Brain microvascular endothelial cell (primary cell): ENCODE measurements around the gene NAPSA.
"Not testable (repeated sequence)": the region's sequence is repeated elsewhere in the genome, so short reads cannot be mapped to it uniquely, and the experiment has no call there.

Source experiments
- DNase-seq: peaks from one replicate; pipeline ENCODE4 v3.0.0-alpha.2; 2020
- H3K27ac ChIP-seq: fragments of 250-450 bp; sonication (Bioruptor Pico); 2 replicates; pipeline ENCODE4 v1.5.1; 2020; ENCODE audit warnings: mild to moderate bottlenecking, moderate library complexity
- H3K27me3 ChIP-seq: fragments of 250-450 bp; sonication (Bioruptor Pico); replicated peaks from 2 replicates; pipeline ENCODE4 v1.5.1; 2020; ENCODE audit warnings: mild to moderate bottlenecking
- H3K36me3 ChIP-seq: fragments of 250-450 bp; sonication (Bioruptor Pico); replicated peaks from 2 replicates; pipeline ENCODE4 v1.5.1; 2020; ENCODE audit warnings: mild to moderate bottlenecking
- H3K4me3 ChIP-seq: 2 replicates; pipeline ENCODE4 v1.5.1; 2011; ENCODE audit warnings: low read depth, mild to moderate bottlenecking, control low read depth, low read length, moderate library complexity
- in situ Hi-C: cut with HindIII; loops from 2 replicates; pipeline ENCODE4 v1.10.0; 2017; ENCODE audit warnings: low sequenced_read_pairs, low pct_ligation_motif_present
- TF ChIP-seq, protein P1 (sequence below): IDR thresholded peaks from 2 replicates; pipeline ENCODE4 v1.5.1; 2011; ENCODE audit warnings: low read depth, mild to moderate bottlenecking, moderate library complexity, low read length, control low read depth, inconsistent platforms; ENCODE audit errors: missing control alignments

The NAPSA gene

DNA sequence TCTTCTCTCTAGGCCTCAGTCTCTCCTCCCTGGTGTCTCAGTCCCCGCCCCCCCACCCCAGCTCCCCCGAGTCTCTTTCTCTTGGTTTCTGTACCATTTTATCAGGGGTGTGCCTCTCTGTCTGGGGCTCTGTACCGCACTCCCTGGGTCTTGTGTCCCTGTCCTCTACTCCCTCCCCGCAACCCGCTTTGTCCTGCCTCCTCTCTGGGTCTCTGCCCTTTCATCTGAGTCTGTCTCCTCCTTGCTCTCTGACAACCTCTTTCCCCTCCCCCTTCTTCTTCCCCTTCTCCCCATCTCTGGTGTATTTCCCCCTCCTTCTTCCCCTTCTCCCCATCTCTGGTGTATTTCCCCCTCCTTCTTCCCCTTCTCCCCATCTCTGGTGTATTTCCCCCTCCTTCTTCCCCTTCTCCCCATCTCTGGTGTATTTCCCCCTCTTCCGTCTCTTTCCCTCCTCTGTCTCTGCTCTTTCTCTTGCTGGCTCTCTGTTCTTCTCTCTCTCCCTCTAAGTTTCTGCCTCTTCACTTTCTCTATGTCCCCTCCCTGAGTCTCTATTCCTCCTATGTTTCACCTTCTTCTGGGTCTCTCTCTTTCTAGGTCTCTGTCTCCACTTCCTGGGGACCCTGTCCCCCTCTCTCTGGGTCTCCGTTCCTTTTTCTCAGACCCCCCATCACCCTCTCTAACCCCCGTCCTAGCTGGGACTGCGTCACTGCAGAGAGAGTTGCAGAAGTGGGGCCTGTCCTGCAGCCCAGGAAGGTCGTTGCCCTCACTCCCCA, 34.0 kb downstream of the NAPSA start:
- DNase-seq = no peak
- Histone ChIP-seq H3K4me3 (no peak overlapping the region), H3K27ac (no peak overlapping the region), H3K27me3 (peaks cover 36% of the 10 kb centered on the region), H3K36me3 (no peaks in the 10 kb centered on the region)
- TF ChIP-seq, protein P1, sequence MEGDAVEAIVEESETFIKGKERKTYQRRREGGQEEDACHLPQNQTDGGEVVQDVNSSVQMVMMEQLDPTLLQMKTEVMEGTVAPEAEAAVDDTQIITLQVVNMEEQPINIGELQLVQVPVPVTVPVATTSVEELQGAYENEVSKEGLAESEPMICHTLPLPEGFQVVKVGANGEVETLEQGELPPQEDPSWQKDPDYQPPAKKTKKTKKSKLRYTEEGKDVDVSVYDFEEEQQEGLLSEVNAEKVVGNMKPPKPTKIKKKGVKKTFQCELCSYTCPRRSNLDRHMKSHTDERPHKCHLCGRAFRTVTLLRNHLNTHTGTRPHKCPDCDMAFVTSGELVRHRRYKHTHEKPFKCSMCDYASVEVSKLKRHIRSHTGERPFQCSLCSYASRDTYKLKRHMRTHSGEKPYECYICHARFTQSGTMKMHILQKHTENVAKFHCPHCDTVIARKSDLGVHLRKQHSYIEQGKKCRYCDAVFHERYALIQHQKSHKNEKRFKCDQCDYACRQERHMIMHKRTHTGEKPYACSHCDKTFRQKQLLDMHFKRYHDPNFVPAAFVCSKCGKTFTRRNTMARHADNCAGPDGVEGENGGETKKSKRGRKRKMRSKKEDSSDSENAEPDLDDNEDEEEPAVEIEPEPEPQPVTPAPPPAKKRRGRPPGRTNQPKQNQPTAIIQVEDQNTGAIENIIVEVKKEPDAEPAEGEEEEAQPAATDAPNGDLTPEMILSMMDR = no peak
- in situ Hi-C loops = no loop called here

DNA sequence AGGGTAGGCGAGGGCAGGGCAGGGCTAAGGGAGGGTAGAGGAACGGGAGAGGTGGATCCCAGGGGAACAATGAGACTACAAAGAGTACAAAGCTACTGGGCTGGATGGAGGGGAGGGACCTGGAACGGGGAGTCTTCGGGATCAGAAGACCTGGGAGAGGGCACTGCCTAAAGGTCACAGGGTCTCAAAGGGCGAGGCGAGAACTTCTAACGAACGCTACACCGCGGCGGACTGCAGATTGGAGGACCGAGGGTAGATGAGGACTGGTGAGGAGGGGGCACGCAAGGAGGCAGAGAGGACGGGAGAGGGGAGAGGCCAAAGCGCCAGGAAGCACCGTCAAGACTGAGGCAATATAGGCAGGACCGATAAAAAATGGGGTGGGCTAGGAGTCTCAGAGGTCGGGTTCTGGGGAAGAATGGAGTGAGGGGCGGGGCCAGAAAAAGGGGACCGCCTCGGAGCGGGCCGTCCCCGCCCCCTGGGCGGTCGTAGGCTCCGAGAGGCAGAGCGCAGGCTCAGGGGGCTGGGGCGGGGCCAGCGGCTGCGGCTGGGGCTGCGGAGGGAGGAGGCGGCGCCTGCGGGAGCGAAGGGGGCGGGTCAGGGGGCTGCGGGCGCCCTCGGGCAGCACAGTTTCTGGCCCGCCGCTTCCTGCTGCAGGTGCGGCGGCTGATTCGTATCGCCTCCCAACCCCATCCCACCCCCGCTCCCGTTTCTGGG, 34.9 kb downstream of the NAPSA start:
- in situ Hi-C loops = no loop called here
- Histone ChIP-seq H3K27ac (no peak overlapping the region), H3K4me3 (no peak overlapping the region), H3K36me3 (no peaks in the 10 kb centered on the region), H3K27me3 (peaks cover 39% of the 10 kb centered on the region)
- TF ChIP-seq, protein P1 = no peak
- DNase-seq = no peak

DNA sequence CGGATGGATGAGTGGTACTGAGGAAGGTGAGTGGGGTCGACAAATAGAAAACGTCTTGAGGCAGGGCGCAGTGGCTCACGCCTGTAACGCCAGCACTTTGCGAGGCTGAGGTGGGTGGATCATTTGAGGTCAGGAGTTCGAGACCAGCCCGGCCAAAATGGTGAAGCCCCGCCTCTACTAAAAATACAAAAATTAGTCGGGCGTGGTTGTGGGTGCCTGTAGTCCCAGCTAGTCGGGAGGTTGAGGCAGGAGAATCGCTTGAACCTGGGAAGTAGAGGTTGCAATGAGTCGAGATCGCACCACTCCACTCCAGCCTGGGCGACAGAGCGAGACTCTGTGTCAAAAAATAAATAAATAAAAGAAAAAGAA, 35.5 kb downstream of the NAPSA start:
- DNase-seq, H3K36me3 ChIP-seq, H3K27ac ChIP-seq, H3K4me3 ChIP-seq, in situ Hi-C loops: not testable (repeated sequence)
- H3K27me3 ChIP-seq = peaks cover 39% of the 10 kb centered on the region

DNA sequence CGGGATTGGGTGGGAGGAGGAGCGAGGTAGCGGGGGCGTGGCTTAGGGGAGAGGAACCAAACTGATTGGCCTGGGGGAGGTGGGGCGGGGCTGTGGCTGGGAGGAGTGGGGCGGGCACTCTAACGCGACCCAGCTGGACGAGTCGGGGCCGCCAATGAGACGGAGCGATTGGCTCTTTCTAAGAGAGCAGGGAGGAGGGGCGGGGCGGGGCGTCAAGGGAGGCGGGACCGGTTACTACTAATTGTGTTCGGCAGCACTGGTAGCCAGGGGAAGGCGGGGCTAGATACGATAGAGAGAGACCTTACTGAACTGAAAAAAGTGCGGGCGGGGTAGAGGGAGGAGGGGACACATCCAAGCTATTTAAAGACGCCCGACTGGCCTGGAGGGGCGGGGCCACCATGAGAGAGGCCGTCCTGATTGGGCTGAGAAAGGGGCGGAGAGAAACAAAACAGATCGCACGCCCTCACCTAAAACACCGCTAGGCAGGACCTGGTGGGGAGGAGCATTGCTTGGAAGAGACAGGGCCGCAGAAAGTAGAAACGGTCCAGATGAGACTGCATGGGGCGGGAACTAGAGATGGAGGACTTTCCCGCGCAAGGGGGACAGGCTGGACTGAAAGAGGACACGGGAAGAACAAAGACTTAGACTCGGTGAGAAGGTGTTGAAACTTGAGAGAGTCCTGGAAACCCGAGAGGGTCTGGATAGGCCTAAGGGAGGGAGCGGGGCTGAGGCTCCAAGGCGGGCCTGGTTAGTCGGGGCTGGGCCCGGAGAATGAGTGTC, 36.1 kb downstream of the NAPSA start, which contains the start of gene KCNC3:
Gene KCNC3 (minus strand): TSS at position 232 of the 780 bp plus-strand sequence. CDS start 295 bp downstream, outside the sequence.
- Histone ChIP-seq H3K36me3 (no peaks in the 10 kb centered on the region), H3K4me3 (peak within 1 kb of the TSS; percentile 26), H3K27ac (no peak within 1 kb of the TSS), H3K27me3 (peaks cover 39% of the 10 kb centered on the region)
- in situ Hi-C loops = no loop called here
- TF ChIP-seq, protein P1 = no peak
- peak; percentile 98 for DNase-seq

DNA sequence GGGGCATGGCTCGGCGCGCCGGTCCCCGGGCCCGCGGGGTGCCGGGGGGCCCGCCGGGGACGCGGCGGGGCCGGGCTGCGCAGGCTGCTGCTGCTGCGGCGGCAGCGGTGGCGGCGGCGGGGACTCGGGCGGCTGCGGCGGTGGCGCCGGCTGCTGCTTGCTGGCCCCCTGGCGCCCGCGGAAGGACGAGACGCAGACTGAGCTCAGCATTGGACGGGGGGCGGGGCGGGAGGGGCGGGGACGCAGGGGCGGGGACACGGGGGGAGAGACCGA, 36.6 kb downstream of the NAPSA start:
- DNase-seq = no peak
- Histone ChIP-seq H3K27ac (no peak overlapping the region), H3K4me3 (no peak overlapping the region), H3K36me3 (no peaks in the 10 kb centered on the region), H3K27me3 (peaks cover 39% of the 10 kb centered on the region)
- TF ChIP-seq, protein P1 = peak; percentile 12
- in situ Hi-C loops = no loop called here
